Activated T-helper 2 cell treated with anti-CD3 and anti-CD28 coated beads, Interferon-gamma antibody, Interleukin-2, Interleukin-4, amounts not matched to agents 10 μg/mL and 5 μg/mL and 100 μg/mL, durations not matched to agents 14 hours and 24 hours and 36 hours (primary cell): ENCODE results near the gene TTYH2. TPM values are rescaled to one million over a fixed set of nuclear protein-coding genes. Genes with fewer than 3 reads are reported as not detected.

ENCODE experiments used
- DNase-seq: peaks from one replicate; pipeline ENCODE4 v3.0.0; 2021; ENCODE audit warnings: low spot score
- H3K27ac Mint-ChIP-seq: one replicate; pipeline ENCODE4 v1.8.0; 2021; ENCODE audit warnings: mixed read lengths
- H3K27me3 Mint-ChIP-seq: one replicate; pipeline ENCODE4 v1.8.0; 2021; ENCODE audit warnings: low read depth, mixed read lengths
- H3K36me3 Mint-ChIP-seq: one replicate; pipeline ENCODE4 v1.8.0; 2021; ENCODE audit warnings: low read depth, mixed read lengths
- H3K4me1 Mint-ChIP-seq: one replicate; pipeline ENCODE4 v1.8.0; 2021; ENCODE audit warnings: low read depth, mixed read lengths
- H3K4me3 Mint-ChIP-seq: one replicate; pipeline ENCODE4 v1.8.0; 2021; ENCODE audit warnings: low read depth, mild to moderate bottlenecking, moderate library complexity, mixed read lengths
- H3K9me3 Mint-ChIP-seq: one replicate; pipeline ENCODE4 v1.8.0; 2021; ENCODE audit warnings: mixed read lengths
- intact Hi-C: fragments of 100-400 bp; cut with micrococcal nuclease; formaldehyde crosslinking; loops from one replicate; pipeline ENCODE4 v1.15.1; 2023
- total RNA-seq: library from RNA; stranded (reverse); gene quantifications from 2 replicates; pipeline ENCODE4 v1.2.3, GENCODE V29; 2022

TTYH2 gene
- 17.0 and 19.6 TPM in 2 replicates for total RNA-seq

GRCh38 chr17:74212913-74213791 lies at the start of gene TTYH2:
TSS of gene TTYH2 (plus strand) at chr17:74213571. CDS start at chr17:74213588, 17 bp downstream.
- Mint-ChIP-seq H3K27me3 (no peaks in the 10 kb centered on the region), H3K36me3 (peaks cover 61% of the 10 kb centered on the region)
- peak; percentile 75 for DNase-seq

GRCh38 chr17:74163836-74164235 lies 49.5 kb upstream of the TTYH2 start:
- H3K4me1 Mint-ChIP-seq: no peaks in the 10 kb centered on the region
- H3K4me3 Mint-ChIP-seq: no peak overlapping the region
- no peaks in the 10 kb centered on the region for H3K9me3 Mint-ChIP-seq
- DNase-seq: no peak
- H3K27me3 Mint-ChIP-seq: peaks cover 8% of the 10 kb centered on the region
- intact Hi-C loops: no loop called here
- H3K36me3 Mint-ChIP-seq: no peaks in the 10 kb centered on the region
- H3K27ac Mint-ChIP-seq: no peak overlapping the region

More at GRCh38 chr17:74212913-74213791, at the start of gene TTYH2:
- Mint-ChIP-seq H3K4me1 (peaks cover 43% of the 10 kb centered on the region), H3K9me3 (no peaks in the 10 kb centered on the region), H3K27ac (peak within 1 kb of the TSS; percentile 77), H3K4me3 (peak within 1 kb of the TSS; percentile 86)
- intact Hi-C loops: loop anchor here (2.0 kb wide), 1 partner anchor 84 kb away; no protein-coding TSS in a partner anchor

- intact Hi-C loops: no loop called here
- H3K4me3 Mint-ChIP-seq: no peak overlapping the region
- no peaks in the 10 kb centered on the region for H3K4me1 Mint-ChIP-seq
- H3K27me3 Mint-ChIP-seq: peaks cover 12% of the 10 kb centered on the region
- H3K9me3 Mint-ChIP-seq: no peaks in the 10 kb centered on the region
- DNase-seq: no peak
- no peaks in the 10 kb centered on the region for H3K36me3 Mint-ChIP-seq
- H3K27ac Mint-ChIP-seq: no peak overlapping the region
Measured at GRCh38 chr17:74164446-74165045, 48.8 kb upstream of the TTYH2 start.

GRCh38 chr17:74165797-74166365 lies 47.5 kb upstream of the TTYH2 start:
- no peak for DNase-seq
- H3K4me1 Mint-ChIP-seq: no peaks in the 10 kb centered on the region
- no peak overlapping the region for H3K4me3 Mint-ChIP-seq
- intact Hi-C loops: no loop called here
- H3K27me3 Mint-ChIP-seq: peaks cover 13% of the 10 kb centered on the region
- no peaks in the 10 kb centered on the region for H3K36me3 Mint-ChIP-seq
- H3K9me3 Mint-ChIP-seq: no peaks in the 10 kb centered on the region
- H3K27ac Mint-ChIP-seq: no peak overlapping the region

GRCh38 chr17:74170924-74171323 lies 42.4 kb upstream of the TTYH2 start:
- no peak for DNase-seq
- Mint-ChIP-seq H3K9me3 (no peaks in the 10 kb centered on the region), H3K27ac (no peak overlapping the region), H3K36me3 (no peaks in the 10 kb centered on the region), H3K4me3 (no peak overlapping the region), H3K4me1 (no peaks in the 10 kb centered on the region), H3K27me3 (peaks cover 27% of the 10 kb centered on the region)
- intact Hi-C loops: no loop called here

- no peak overlapping the region for H3K27ac Mint-ChIP-seq
- DNase-seq: no peak
- peaks cover 30% of the 10 kb centered on the region for H3K27me3 Mint-ChIP-seq
- intact Hi-C loops: no loop called here
- no peaks in the 10 kb centered on the region for H3K9me3 Mint-ChIP-seq
- H3K4me1 Mint-ChIP-seq: no peaks in the 10 kb centered on the region
- H3K4me3 Mint-ChIP-seq: no peak overlapping the region
- no peaks in the 10 kb centered on the region for H3K36me3 Mint-ChIP-seq
Measured at GRCh38 chr17:74172700-74173099, 40.7 kb upstream of the TTYH2 start.

- peak; percentile 24 for DNase-seq
- Mint-ChIP-seq H3K9me3 (no peaks in the 10 kb centered on the region), H3K27ac (no peak overlapping the region), H3K27me3 (peaks cover 25% of the 10 kb centered on the region), H3K4me3 (no peak overlapping the region), H3K36me3 (no peaks in the 10 kb centered on the region), H3K4me1 (no peaks in the 10 kb centered on the region)
- intact Hi-C loops: loop anchor here (5.0 kb wide), 1 partner anchor 744 kb away; no protein-coding TSS in a partner anchor
Measured at GRCh38 chr17:74176546-74177001, 36.8 kb upstream of the TTYH2 start.

GRCh38 chr17:74177018-74177450 lies 36.3 kb upstream of the TTYH2 start:
- Mint-ChIP-seq H3K27me3 (peaks cover 26% of the 10 kb centered on the region), H3K9me3 (no peaks in the 10 kb centered on the region), H3K4me3 (no peak overlapping the region), H3K36me3 (no peaks in the 10 kb centered on the region), H3K4me1 (no peaks in the 10 kb centered on the region), H3K27ac (no peak overlapping the region)
- DNase-seq: no peak
- intact Hi-C loops: loop anchor here (5.0 kb wide), 1 partner anchor 745 kb away; no protein-coding TSS in a partner anchor

GRCh38 chr17:74179576-74179975 lies 33.8 kb upstream of the TTYH2 start:
- no peaks in the 10 kb centered on the region for H3K36me3 Mint-ChIP-seq
- DNase-seq: no peak
- H3K4me1 Mint-ChIP-seq: no peaks in the 10 kb centered on the region
- H3K4me3 Mint-ChIP-seq: no peak overlapping the region
- intact Hi-C loops: loop anchor here (5.0 kb wide), 1 partner anchor 747 kb away; no protein-coding TSS in a partner anchor
- H3K27ac Mint-ChIP-seq: no peak overlapping the region
- no peaks in the 10 kb centered on the region for H3K9me3 Mint-ChIP-seq
- H3K27me3 Mint-ChIP-seq: peaks cover 20% of the 10 kb centered on the region

- H3K27ac Mint-ChIP-seq: no peak overlapping the region
- H3K4me3 Mint-ChIP-seq: no peak overlapping the region
- intact Hi-C loops: no loop called here
- no peaks in the 10 kb centered on the region for H3K4me1 Mint-ChIP-seq
- H3K27me3 Mint-ChIP-seq: peaks cover 12% of the 10 kb centered on the region
- no peaks in the 10 kb centered on the region for H3K9me3 Mint-ChIP-seq
- no peaks in the 10 kb centered on the region for H3K36me3 Mint-ChIP-seq
- no peak for DNase-seq
Measured at GRCh38 chr17:74180336-74180735, 33.0 kb upstream of the TTYH2 start.

- H3K4me1 Mint-ChIP-seq: no peaks in the 10 kb centered on the region
- no peaks in the 10 kb centered on the region for H3K36me3 Mint-ChIP-seq
- intact Hi-C loops: no loop called here
- no peaks in the 10 kb centered on the region for H3K9me3 Mint-ChIP-seq
- DNase-seq: no peak
- no peak overlapping the region for H3K27ac Mint-ChIP-seq
- no peak overlapping the region for H3K4me3 Mint-ChIP-seq
- H3K27me3 Mint-ChIP-seq: peaks cover 12% of the 10 kb centered on the region
Measured at GRCh38 chr17:74181341-74181740, 32.0 kb upstream of the TTYH2 start.

GRCh38 chr17:74182041-74182723 lies 31.2 kb upstream of the TTYH2 start:
- peaks cover 6% of the 10 kb centered on the region for H3K27me3 Mint-ChIP-seq
- H3K27ac Mint-ChIP-seq: no peak overlapping the region
- H3K4me1 Mint-ChIP-seq: no peaks in the 10 kb centered on the region
- DNase-seq: no peak
- H3K36me3 Mint-ChIP-seq: no peaks in the 10 kb centered on the region
- no peak overlapping the region for H3K4me3 Mint-ChIP-seq
- intact Hi-C loops: no loop called here
- H3K9me3 Mint-ChIP-seq: no peaks in the 10 kb centered on the region
